Pancreas (tissue), 10 donors: ENCODE data around the gene NPAS1. TPM values are rescaled to one million over a fixed set of nuclear protein-coding genes. Genes with fewer than 3 reads are reported as not detected.

ENCODE experiments used
- ATAC-seq, 4 donors: fragments of 200-7000 bp; cut with Tn5 transposase; one replicate each; pipeline versions ENCODE4 v1.8.0 to v1.9.1; 2020; ENCODE audit warnings: mild to moderate bottlenecking in 4 of 4, moderate library complexity in 4 of 4
- DNase-seq, 6 donors: peaks; one replicate each; pipeline ENCODE4 v3.0.0-alpha.2; 2020
- FAIRE-seq: peaks from 2 replicates; lab custom pipeline; 2012; peaks lifted over from hg19 to GRCh38; lab: Jason Lieb, UNC
- H3K27ac ChIP-seq, 4 donors: fragments of 200-600 bp; sonication (generic); 1 replicate in 3 of 4; 2 replicates in 1 of 4; pipeline versions ENCODE4 v1.5.0 to v1.8.0; 2020
- H3K27me3 ChIP-seq, 4 donors: fragments of 200-600 bp; one replicate each; pipeline ENCODE4 v1.8.0; 2021
- H3K36me3 ChIP-seq, 3 donors: fragments of 200-600 bp; sonication (generic) in 1 of 3; one replicate each; pipeline versions ENCODE4 v1.5.0 to v1.8.0; 2020 to 2021
- H3K4me1 ChIP-seq, 3 donors: fragments of 200-600 bp; one replicate each; pipeline ENCODE4 v1.8.0; 2021
- H3K4me3 ChIP-seq, 4 donors: fragments of 200-600 bp; sonication (generic) in 2 of 4; one replicate each; pipeline versions ENCODE4 v1.5.0 to v1.8.0; 2020 to 2021
- H3K9me3 ChIP-seq, 4 donors: fragments of 200-600 bp; one replicate each; pipeline ENCODE4 v1.8.0; 2021
- WGBS, 2 donors: extraction: QIAGEN DNeasy Blood & Tissue Kit; methylation state at CpG; one replicate each; pipeline ENCODE4 v1.1.7; 2013; 5-methylcytosine and 5-hydroxymethylcytosine counted together
- intact Hi-C, 3 donors: fragments of 100-400 bp; cut with DNase I; formaldehyde crosslinking; loops; one replicate each; pipeline versions ENCODE4 v1.11.1 to v1.14.2; 2022
- polyA plus RNA-seq, 2 donors: library from polyadenylated mRNA; stranded (reverse); fragments of 200-250 nt; gene quantifications; one replicate each; pipeline ENCODE4 v1.2.3, GENCODE V29; 2013
- total RNA-seq, 6 donors: library from RNA; stranded (reverse); fragmentation: NEBNext Ultra II Directional in 4 of 6; extraction: Animal tissue kit (Norgen Biotek cat#: 25700) in 4 of 6; gene quantifications; one replicate each; pipeline versions ENCODE4 v1.2.1 to v1.2.4, GENCODE V29; 2021 to 2023
- TF ChIP-seq, protein P1 (sequence below), 4 donors: fragments of 200-600 bp; sonication (generic) in 3 of 4; IDR thresholded peaks; one replicate each; pipeline versions ENCODE4 v1.5.0 to v1.8.0; 2021; ENCODE audit warnings: antibody characterized with exemption in 4 of 4
- donor health status: healthy with polysubstance abuse.
- donor health status: DM: no; HTN: no; CAD: no; lungs with moderate emphysema.
- donor health status: DM: no; HTN: no; CAD: no.
- donor health status: control.
- donor health status: control.
- donor health status: Bipolar disorder and iron deficiency.
- donor health status: DM: yes; HTN: yes; CAD: no.
- donor health status: DM: no; HTN: no; CAD: no.
- donor health status: DM: no; HTN: no; CAD: no.
- donor health status: DM: yes; HTN: yes; CAD: no.

NPAS1 gene
- total and polyA plus RNA-seq, 8 donors = 0.12 to 0.49 (median 0.28) TPM

GRCh38 chr19:47094557-47095475 is 75.2 kb downstream of the NPAS1 start:
- Histone ChIP-seq H3K27me3 (no peaks in the 10 kb centered on the region), H3K27ac (peak overlapping the region; percentile 75 to 95 (median 87)), H3K4me3 (no peak overlapping the region), H3K36me3 (peaks cover 0 to 22% (median 0%) of the 10 kb centered on the region in 3 donors), H3K4me1 (peaks cover 31 to 48% (median 33%) of the 10 kb centered on the region in 3 donors), H3K9me3 (no peaks in the 10 kb centered on the region)
- TF ChIP-seq, protein P1, sequence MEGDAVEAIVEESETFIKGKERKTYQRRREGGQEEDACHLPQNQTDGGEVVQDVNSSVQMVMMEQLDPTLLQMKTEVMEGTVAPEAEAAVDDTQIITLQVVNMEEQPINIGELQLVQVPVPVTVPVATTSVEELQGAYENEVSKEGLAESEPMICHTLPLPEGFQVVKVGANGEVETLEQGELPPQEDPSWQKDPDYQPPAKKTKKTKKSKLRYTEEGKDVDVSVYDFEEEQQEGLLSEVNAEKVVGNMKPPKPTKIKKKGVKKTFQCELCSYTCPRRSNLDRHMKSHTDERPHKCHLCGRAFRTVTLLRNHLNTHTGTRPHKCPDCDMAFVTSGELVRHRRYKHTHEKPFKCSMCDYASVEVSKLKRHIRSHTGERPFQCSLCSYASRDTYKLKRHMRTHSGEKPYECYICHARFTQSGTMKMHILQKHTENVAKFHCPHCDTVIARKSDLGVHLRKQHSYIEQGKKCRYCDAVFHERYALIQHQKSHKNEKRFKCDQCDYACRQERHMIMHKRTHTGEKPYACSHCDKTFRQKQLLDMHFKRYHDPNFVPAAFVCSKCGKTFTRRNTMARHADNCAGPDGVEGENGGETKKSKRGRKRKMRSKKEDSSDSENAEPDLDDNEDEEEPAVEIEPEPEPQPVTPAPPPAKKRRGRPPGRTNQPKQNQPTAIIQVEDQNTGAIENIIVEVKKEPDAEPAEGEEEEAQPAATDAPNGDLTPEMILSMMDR (IDR thresholded peaks at IDR 0.05) = no peak
- ATAC-seq (peak; percentile 43 to 63 (median 53)), DNase-seq (peak in 5 of 6 donors; percentile 48 to 59 (median 57)), FAIRE-seq (no peak)
- intact Hi-C loops = no loop called here
- WGBS, 2 donors = 50 to 55% methylated on average over 15 of the region's 15 CpGs

Other genes with a start within 250 kb of the NPAS1 start
- gene SLC1A5, start 231.2 kb upstream of the NPAS1 start, total RNA-seq = 100 to 1,000 TPM in 1 of 6 donors, 10 to 100 TPM in 4, 1 to 10 TPM in 1; 9.6 to 148 (median 15.9) TPM
- 10 to 100 TPM in 1 of 2 donors, 1 to 10 TPM in 1; 8.6 to 13.9 TPM for gene SLC1A5, start 231.2 kb upstream of the NPAS1 start, polyA plus RNA-seq
- 10 to 100 TPM; 34.5 to 50.9 (median 39.3) TPM for gene AP2S1, start 169.0 kb upstream of the NPAS1 start, total RNA-seq
- gene AP2S1, start 169.0 kb upstream of the NPAS1 start, polyA plus RNA-seq = 10 to 100 TPM; 46.4 to 48.2 TPM
- 10 to 100 TPM; 14.6 to 26.8 (median 19.9) TPM for gene ARHGAP35, start 158.8 kb upstream of the NPAS1 start, total RNA-seq
- gene ARHGAP35, start 158.8 kb upstream of the NPAS1 start, polyA plus RNA-seq = 10 to 100 TPM in 1 of 2 donors, 1 to 10 TPM in 1; 8.4 to 12.7 TPM
- gene TMEM160, start 28.8 kb downstream of the NPAS1 start, total RNA-seq = 10 to 100 TPM; 11.9 to 17.8 (median 13.6) TPM
- 1 to 10 TPM; 3.4 to 6.0 TPM for gene TMEM160, start 28.8 kb downstream of the NPAS1 start, polyA plus RNA-seq
- 10 to 100 TPM; 18.2 to 30.4 (median 20.5) TPM for gene ZC3H4, start 93.9 kb downstream of the NPAS1 start, total RNA-seq
- 10 to 100 TPM in 1 of 2 donors, 1 to 10 TPM in 1; 8.1 to 14.3 TPM for gene ZC3H4, start 93.9 kb downstream of the NPAS1 start, polyA plus RNA-seq
- gene SAE1, start 111.0 kb downstream of the NPAS1 start, total RNA-seq = 10 to 100 TPM; 14.8 to 25.8 (median 20.1) TPM
- 10 to 100 TPM in 1 of 2 donors, 1 to 10 TPM in 1; 10.0 to 23.0 TPM for gene SAE1, start 111.0 kb downstream of the NPAS1 start, polyA plus RNA-seq
- gene BBC3, start 211.4 kb downstream of the NPAS1 start, total RNA-seq = 10 to 100 TPM in 3 of 6 donors, 1 to 10 TPM in 3; 6.8 to 19.4 (median 9.2) TPM
- 10 to 100 TPM in 1 of 2 donors, 1 to 10 TPM in 1; 5.5 to 11.3 TPM for gene BBC3, start 211.4 kb downstream of the NPAS1 start, polyA plus RNA-seq
- 10 to 100 TPM; 24.6 to 67.3 (median 34.7) TPM for gene CCDC9, start 236.7 kb downstream of the NPAS1 start, total RNA-seq
- 100 to 1,000 TPM in 1 of 2 donors, 10 to 100 TPM in 1; 38.3 to 102 TPM for gene CCDC9, start 236.7 kb downstream of the NPAS1 start, polyA plus RNA-seq